Type B pancreatic cell (in vitro differentiated cells): ENCODE data around the gene NAA15. TPM values are rescaled to one million over a fixed set of nuclear protein-coding genes. Genes with fewer than 3 reads are reported as not detected.
"Not testable (repeated sequence)": the region's sequence is repeated elsewhere in the genome, so short reads cannot be mapped to it uniquely, and the experiment has no call there.

Source experiments
- DNase-seq: peaks from one replicate; pipeline ENCODE4 v3.0.0; 2021; ENCODE audit warnings: mixed read lengths; ENCODE audit not compliant: unreplicated experiment; ENCODE audit errors: extremely low spot score
- H3K27ac Mint-ChIP-seq: 2 replicates; pipeline ENCODE4 v1.8.0; 2021; ENCODE audit warnings: mild to moderate bottlenecking, mixed read lengths
- H3K27me3 Mint-ChIP-seq: 2 replicates; pipeline ENCODE4 v1.8.0; 2021; ENCODE audit warnings: mixed read lengths
- H3K36me3 Mint-ChIP-seq: 2 replicates; pipeline ENCODE4 v1.8.0; 2021; ENCODE audit warnings: mixed read lengths
- H3K4me1 Mint-ChIP-seq: one replicate; pipeline ENCODE4 v1.8.0; 2021; ENCODE audit warnings: mixed read lengths; ENCODE audit not compliant: unreplicated experiment
- H3K4me3 Mint-ChIP-seq: 2 replicates; pipeline ENCODE4 v1.8.0; 2021; ENCODE audit warnings: mild to moderate bottlenecking, mixed read lengths
- H3K9me3 Mint-ChIP-seq: 2 replicates; pipeline ENCODE4 v1.8.0; 2021; ENCODE audit warnings: mixed read lengths
- CTCF ChIP-seq: fragments of 200-600 bp; sonication (generic); conservative IDR thresholded peaks from 2 replicates; pipeline ENCODE4 v1.5.0; 2021; ENCODE audit warnings: antibody characterized with exemption, mild to moderate bottlenecking
- total RNA-seq: library from RNA; stranded (reverse); gene quantifications from 2 replicates; pipeline ENCODE4 v1.2.1, GENCODE V29; 2021; ENCODE audit warnings: low replicate concordance

The NAA15 gene
- total RNA-seq, 1 donor from 2014 or later, result 61.2 TPM

- no peaks in the 10 kb centered on the region for H3K9me3 Mint-ChIP-seq
- H3K4me3 Mint-ChIP-seq, result no peak overlapping the region
- DNase-seq, result no peak
- peak; percentile 28 for TF ChIP-seq CTCF
- H3K27me3 Mint-ChIP-seq, result no peaks in the 10 kb centered on the region
- no peaks in the 10 kb centered on the region for H3K4me1 Mint-ChIP-seq
- peaks cover 30% of the 10 kb centered on the region for H3K36me3 Mint-ChIP-seq
- no peak overlapping the region for H3K27ac Mint-ChIP-seq
Observed at GRCh38 chr4:139403462-139403861, 102.2 kb downstream of the NAA15 start.

- no peak for DNase-seq
Observed at GRCh38 chr4:139410312-139410711, 109.0 kb downstream of the NAA15 start.

GRCh38 chr4:139414671-139415210 lies 113.4 kb downstream of the NAA15 start:
- H3K27ac Mint-ChIP-seq, DNase-seq, H3K4me3 Mint-ChIP-seq, H3K9me3 Mint-ChIP-seq, H3K4me1 Mint-ChIP-seq, H3K27me3 Mint-ChIP-seq: not testable (repeated sequence)
- H3K36me3 Mint-ChIP-seq, result peaks cover 39% of the 10 kb centered on the region
- TF ChIP-seq CTCF, result peak; percentile 33

More at GRCh38 chr4:139410312-139410711, 109.0 kb downstream of the NAA15 start:
- H3K27me3 Mint-ChIP-seq, result no peaks in the 10 kb centered on the region
- no peaks in the 10 kb centered on the region for H3K4me1 Mint-ChIP-seq
- peaks cover 49% of the 10 kb centered on the region for H3K36me3 Mint-ChIP-seq
- H3K9me3 Mint-ChIP-seq, result peaks cover 6% of the 10 kb centered on the region
- H3K27ac Mint-ChIP-seq, result no peak overlapping the region
- no peak for TF ChIP-seq CTCF
- H3K4me3 Mint-ChIP-seq, result no peak overlapping the region

GRCh38 chr4:139416073-139416673 lies 114.9 kb downstream of the NAA15 start:
- DNase-seq, result no peak
- no peak overlapping the region for H3K4me3 Mint-ChIP-seq
- peak; percentile 85 for TF ChIP-seq CTCF
- no peaks in the 10 kb centered on the region for H3K27me3 Mint-ChIP-seq
- peaks cover 43% of the 10 kb centered on the region for H3K36me3 Mint-ChIP-seq
- no peak overlapping the region for H3K27ac Mint-ChIP-seq
- H3K9me3 Mint-ChIP-seq, result peaks cover 6% of the 10 kb centered on the region
- H3K4me1 Mint-ChIP-seq, result no peaks in the 10 kb centered on the region

GRCh38 chr4:139419388-139419914 lies 118.1 kb downstream of the NAA15 start:
- Mint-ChIP-seq H3K4me3 (no peak overlapping the region), H3K36me3 (peaks cover 36% of the 10 kb centered on the region), H3K4me1 (no peaks in the 10 kb centered on the region), H3K9me3 (peaks cover 6% of the 10 kb centered on the region), H3K27ac (no peak overlapping the region), H3K27me3 (no peaks in the 10 kb centered on the region)
- DNase-seq, result no peak
- TF ChIP-seq CTCF, result no peak
